GM21360 (cell line): ENCODE measurements around the gene PRDM12.

Experiments used
- ATAC-seq: cut with Tn5 transposase; IDR thresholded peaks from one replicate; pipeline ENCODE4 v1.9.1; 2021; ENCODE audit warnings: mild to moderate bottlenecking, moderate library complexity; ENCODE audit not compliant: unreplicated experiment

The PRDM12 gene

GRCh38 chr9:130714586-130715110, 50.3 kb downstream of the PRDM12 start:
- ATAC-seq: no peak

- ATAC-seq: no peak
Measured at GRCh38 chr9:130715270-130715669, 50.9 kb downstream of the PRDM12 start.

GRCh38 chr9:130718562-130718961, 54.2 kb downstream of the PRDM12 start:
- no peak for ATAC-seq

GRCh38 chr9:130720762-130721161, 56.4 kb downstream of the PRDM12 start:
- no peak for ATAC-seq

- no peak for ATAC-seq
Measured at GRCh38 chr9:130728721-130729120, 64.3 kb downstream of the PRDM12 start.

GRCh38 chr9:130729145-130729544, 64.8 kb downstream of the PRDM12 start:
- ATAC-seq: no peak

- no peak for ATAC-seq
Measured at GRCh38 chr9:130731355-130731754, 67.0 kb downstream of the PRDM12 start.

- ATAC-seq: no peak
Measured at GRCh38 chr9:130732136-130732535, 67.7 kb downstream of the PRDM12 start.
